GM18873 (cell line): Measurements from ENCODE around the gene EPN3.

Experiments
- ATAC-seq: cut with Tn5 transposase; IDR thresholded peaks from one replicate; pipeline ENCODE4 v1.9.1; 2021; ENCODE audit warnings: mild to moderate bottlenecking, moderate library complexity, moderate number of reproducible peaks; ENCODE audit not compliant: unreplicated experiment, low FRiP score

Gene EPN3

DNA sequence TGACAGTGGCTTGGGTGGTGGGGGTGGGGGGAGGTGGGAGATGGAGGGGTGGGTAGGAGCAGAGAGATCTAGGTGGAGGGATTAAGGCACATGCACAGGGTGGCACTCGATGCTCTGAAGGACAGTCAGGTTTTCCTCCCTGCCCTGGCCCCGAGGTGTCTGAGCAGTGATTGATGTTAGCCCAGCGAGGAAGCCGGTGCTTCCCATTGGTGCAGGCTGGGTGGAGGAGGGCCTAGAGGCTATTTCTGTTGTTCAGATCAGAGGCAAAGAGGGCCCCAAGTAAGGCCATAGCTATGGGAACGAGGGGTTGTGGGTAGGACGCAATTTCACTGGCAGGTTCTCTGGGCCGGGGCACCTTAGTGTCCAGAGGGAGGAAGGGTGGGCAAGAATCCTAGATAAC, 51.1 kb downstream of the EPN3 start:
- no peak for ATAC-seq

DNA sequence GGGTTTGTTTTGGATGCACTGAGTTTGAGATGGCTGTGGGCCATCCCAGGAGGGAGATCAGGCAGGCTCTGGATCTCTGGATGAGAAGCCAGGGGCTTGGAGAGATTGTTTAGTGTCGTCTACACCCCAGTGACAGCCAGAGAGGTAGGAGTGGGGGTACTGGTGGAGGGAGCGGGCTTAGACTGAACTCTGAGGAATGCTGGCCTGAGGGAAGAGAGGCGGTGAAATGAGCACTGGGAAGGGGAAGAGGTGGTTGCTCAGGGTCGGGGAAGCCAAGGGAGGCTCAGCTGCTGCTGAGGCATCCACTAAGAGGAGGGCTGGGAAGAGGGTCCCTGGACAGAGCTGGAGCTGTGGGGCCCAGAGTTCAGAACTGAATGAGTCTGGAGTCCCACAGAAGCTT, 51.6 kb downstream of the EPN3 start:
- no peak for ATAC-seq

DNA sequence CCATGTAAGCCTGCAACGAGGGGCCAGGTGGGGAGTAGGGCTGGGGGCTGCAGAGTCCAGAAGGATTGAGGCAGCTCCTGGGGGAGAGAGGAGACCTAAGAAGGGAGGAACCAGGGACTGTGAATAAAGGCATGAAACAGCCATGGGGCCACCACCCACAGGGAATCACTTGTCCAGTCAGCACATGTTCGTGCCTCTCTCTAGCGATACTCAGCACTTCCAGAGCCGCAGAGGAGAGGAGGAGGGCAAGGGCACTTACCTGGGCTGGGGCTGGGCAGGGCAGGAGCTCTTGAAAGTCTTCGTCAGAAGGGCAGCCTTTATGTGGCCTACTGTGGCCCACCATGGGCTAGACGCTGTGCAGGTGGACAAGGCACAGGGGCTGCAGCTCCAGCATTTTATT, 52.2 kb downstream of the EPN3 start:
- no peak for ATAC-seq

DNA sequence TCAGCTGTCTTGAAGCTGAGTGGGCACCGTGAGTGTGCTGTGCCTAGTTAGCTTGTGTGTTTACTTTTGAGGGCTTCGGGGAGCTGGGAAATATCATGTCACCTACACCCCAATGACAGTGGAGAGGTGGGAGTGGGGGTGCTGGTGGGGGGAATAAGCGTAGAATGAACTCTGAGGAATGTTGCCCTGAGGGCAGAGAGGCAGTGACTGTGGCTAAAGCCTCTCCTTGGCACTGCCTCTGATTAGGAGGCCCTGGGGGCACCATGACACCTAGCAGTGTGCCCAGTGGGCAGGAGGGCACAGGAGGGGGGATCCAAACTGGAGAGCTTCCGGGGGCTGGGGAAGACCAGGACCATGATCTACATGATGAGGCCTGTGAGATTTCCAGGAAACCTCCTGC, 52.8 kb downstream of the EPN3 start:
- ATAC-seq, result no peak

DNA sequence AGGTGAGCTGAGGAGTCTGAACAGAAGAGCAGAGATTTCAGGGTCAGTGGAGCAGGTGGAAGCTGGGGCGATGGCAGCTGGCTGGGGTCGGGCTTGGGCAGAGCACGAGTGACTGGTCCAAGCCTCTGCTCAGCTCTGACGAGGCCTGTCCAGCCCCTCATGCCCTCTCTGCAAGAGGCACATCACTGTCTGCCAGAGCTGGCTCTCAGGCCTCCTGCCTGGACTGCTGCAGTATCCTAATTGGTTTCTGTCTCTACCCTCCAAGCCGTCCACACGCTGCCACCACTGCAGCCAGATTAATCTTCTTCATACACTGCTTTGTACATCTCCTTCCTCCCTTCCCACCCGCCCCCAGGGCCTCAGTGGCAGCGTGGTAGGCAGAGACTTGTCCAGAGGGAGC, 53.4 kb downstream of the EPN3 start:
- no peak for ATAC-seq

DNA sequence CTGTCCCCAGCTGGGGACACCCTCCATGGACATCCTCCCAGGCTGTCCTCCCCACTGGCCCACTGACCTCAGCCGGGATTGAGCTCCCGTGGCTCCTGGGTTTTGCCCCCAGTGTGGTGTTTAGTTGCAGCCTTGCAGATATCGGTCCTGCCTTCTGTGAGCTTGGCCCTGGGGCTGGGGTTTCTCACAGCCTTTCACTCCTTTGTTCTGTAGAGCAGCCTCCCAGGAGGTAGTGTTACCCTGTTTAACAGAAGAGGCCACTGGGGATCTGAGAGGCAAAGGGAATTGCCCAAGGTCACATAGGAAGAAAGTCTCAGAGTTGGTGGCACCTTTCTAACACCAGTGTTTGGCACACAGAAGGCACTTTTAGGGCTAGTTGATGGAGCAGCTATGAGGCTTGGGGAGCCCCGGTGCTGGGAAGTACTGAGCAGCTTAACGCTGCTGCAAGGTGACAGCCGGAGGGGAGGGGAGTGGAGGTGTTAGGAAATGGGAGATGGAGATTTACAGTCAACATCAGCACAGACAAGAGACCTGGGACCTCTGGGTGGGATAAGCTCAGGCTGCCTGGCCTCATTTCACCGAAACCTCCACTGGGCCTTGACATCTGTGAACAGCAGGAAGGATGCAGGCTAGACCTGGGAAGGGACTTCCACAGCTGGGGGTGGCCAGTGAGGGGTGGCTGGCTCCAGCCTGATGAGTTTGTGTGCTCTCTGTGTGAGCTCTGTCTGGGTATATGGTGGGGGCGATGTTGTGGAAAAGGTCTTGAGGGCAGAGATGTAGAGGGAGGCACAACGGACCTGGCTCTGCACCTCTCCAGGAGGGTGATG, 54.1 kb downstream of the EPN3 start:
- no peak for ATAC-seq

DNA sequence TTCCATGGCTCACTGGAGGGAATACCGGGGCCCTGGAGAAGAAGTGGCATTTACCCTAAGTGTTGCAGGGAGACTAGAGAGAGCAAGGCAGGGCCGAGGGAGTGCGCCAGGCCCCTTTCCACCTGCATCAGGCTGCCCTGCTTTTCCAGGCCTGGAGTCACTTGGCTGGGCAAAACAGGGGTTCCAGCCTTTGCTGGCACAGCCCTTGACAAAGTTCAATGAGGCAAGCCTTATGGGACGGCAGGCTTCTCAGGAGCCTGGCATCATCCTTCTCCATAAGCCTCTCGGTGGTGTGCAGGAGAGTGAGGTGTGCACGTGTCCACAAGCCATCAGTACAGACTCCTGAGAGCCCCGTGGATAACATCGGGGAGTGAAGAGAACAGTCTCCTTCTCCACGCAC, 55.0 kb downstream of the EPN3 start:
- ATAC-seq, result no peak

DNA sequence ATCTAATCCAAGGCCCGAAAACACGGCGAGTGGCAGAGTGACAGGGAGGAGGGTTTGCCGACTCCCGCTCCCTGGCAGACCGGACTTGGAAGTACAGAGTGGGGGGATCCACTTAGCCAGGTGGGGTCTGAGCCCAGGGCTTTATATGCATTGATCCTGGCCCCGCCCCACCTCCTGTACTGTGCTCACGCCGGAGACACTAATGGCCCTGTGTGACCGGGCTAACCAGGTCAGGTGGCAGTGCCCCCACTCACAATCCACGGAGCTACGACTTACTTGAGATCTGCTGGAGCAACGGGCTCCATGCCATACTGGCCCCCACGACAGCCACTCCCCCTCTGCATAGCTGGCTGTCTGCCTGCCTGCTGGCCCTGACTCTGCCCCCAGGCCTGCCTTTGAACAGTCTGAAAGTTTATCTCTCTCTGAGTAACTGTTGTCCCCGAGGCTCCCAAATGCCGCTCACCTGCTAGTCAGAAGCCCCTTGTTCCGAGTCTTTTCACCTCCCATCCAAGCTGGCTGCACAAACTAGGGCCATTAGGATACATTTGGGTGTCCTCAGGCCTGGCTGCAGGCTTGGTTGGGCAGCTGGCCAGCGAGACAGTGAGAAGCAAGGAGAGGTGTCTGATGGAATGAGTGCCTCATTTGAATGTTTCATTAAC, 56.0 kb downstream of the EPN3 start:
- no peak for ATAC-seq

DNA sequence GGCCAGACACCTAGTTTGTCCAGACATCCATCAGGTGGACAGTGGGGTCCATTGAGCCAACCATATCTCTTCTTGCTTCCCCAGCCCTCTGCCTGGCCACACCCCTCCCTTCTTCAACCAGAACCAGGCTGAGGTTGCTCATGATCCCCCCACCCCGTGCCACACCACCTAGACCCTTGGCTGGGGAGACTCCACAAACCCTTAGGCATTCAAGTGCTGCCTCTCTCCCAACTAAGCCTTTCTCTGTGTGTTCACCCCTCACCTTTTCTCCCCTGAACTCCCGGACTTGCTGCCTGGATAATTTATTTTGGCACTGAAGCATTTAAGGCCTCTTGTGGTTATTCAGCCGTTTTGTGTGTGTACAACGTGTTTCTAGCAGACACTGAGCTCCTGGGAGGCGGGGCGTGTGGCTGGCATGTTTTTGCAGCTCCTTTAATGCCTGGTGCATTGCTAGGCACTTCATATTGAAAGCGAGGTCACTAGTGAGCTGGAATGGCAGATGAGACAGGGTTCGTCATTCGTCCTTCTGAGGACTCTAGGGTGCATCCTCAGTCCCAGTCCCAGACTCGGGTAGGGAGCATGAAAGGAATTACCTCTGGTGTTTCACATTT, 56.7 kb downstream of the EPN3 start:
- no peak for ATAC-seq

DNA sequence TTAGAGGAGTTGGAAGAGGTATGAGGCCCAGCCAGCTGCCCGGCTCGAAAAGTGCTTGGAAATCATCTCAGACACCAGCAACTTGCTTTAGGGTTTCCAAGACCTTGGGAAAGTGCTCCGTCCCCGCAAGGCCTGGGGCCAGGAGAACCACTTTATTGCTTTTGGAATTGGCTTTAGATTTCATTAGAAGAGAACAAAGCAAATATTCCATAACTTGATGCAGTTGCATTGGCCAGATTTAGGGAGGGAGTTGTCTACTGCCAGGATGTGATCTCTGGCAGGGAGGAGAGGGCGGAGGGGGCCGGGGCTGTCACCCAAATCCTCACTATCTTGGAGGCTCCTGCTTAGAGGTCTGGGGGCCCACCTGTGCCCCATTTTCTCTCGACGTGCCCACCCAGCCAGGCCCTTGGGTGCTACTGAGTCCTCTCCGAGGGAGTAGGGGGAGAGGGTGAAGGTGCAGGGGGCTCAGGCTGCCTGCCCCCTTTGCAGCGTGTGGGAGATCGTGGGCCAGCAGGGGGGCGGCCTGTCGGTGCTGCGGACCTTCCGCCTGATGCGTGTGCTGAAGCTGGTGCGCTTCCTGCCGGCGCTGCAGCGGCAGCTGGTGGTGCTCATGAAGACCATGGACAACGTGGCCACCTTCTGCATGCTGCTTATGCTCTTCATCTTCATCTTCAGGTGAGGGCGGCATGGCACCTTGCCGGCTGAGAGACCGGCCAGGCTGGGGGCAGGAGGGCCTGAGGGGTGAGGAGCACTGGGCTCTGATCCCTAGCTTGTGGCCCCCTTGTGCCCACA, 58.6 kb downstream of the EPN3 start:
- ATAC-seq, result no peak

DNA sequence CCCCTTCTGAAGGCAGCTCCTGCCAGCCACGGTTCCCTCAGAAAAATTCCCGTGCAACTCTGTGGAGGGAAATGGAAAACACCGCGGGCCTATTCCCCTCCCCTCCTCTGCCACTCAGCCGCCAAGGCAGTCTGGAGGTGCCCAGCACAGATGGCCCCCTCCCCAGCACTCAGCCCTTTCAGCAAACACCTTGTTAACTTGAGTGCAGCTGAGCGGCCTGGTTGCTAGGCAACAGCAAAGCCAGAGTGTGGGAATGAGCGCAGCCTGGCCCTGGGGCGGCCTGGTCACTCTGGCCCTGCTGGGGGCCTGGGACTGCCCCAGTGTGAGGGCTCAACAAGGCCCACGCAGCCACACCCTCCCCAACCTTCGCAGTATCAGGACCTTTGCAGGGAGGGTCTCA, 60.8 kb downstream of the EPN3 start:
- ATAC-seq, result no peak
